Glutamatergic neuron (in vitro differentiated cells): ENCODE results near the gene ADGRL3. TPM values are rescaled to one million over a fixed set of nuclear protein-coding genes. Genes with fewer than 3 reads are reported as not detected.

Source experiments
- DNase-seq: peaks from one replicate; pipeline ENCODE4 v3.0.0; 2022
- H3K27ac Mint-ChIP-seq: one replicate; pipeline ENCODE4 v1.8.0; 2020; ENCODE audit warnings: mild to moderate bottlenecking, mixed read lengths, inconsistent platforms; ENCODE audit not compliant: unreplicated experiment
- H3K27me3 Mint-ChIP-seq: one replicate; pipeline ENCODE4 v1.8.0; 2020; ENCODE audit warnings: mild to moderate bottlenecking, moderate library complexity, mixed read lengths, inconsistent platforms; ENCODE audit not compliant: unreplicated experiment
- H3K36me3 Mint-ChIP-seq: one replicate; pipeline ENCODE4 v1.8.0; 2020; ENCODE audit warnings: mild to moderate bottlenecking, mixed read lengths, inconsistent platforms; ENCODE audit not compliant: unreplicated experiment
- H3K4me1 Mint-ChIP-seq: one replicate; pipeline ENCODE4 v1.8.0; 2020; ENCODE audit warnings: mild to moderate bottlenecking, low read depth, mixed read lengths, inconsistent platforms; ENCODE audit not compliant: unreplicated experiment
- H3K4me3 Mint-ChIP-seq: one replicate; pipeline ENCODE4 v1.8.0; 2020; ENCODE audit warnings: mild to moderate bottlenecking, mixed read lengths, inconsistent platforms; ENCODE audit not compliant: unreplicated experiment
- H3K9me3 Mint-ChIP-seq: one replicate; pipeline ENCODE4 v1.8.0; 2020; ENCODE audit warnings: mild to moderate bottlenecking, moderate library complexity, mixed read lengths, inconsistent platforms; ENCODE audit not compliant: unreplicated experiment
- CTCF ChIP-seq: fragments of 200-600 bp; sonication (generic); IDR thresholded peaks from one replicate; pipeline ENCODE4 v1.5.0; 2021; ENCODE audit not compliant: partially characterized antibody, unreplicated experiment
- total RNA-seq: library from RNA; stranded (reverse); fragmentation: NEBNext Ultra II Directional; extraction: Animal tissue kit (Norgen Biotek cat#: 25700); gene quantifications from one replicate; pipeline ENCODE4 v1.2.1, GENCODE V29; 2021; ENCODE audit not compliant: unreplicated experiment

ADGRL3 gene
- total RNA-seq, 1 donor from 2014 or later = 193 TPM

- Mint-ChIP-seq H3K36me3 (peaks cover 5% of the 10 kb centered on the region), H3K27ac (no peak overlapping the region), H3K9me3 (peaks cover 2% of the 10 kb centered on the region), H3K4me3 (no peak overlapping the region), H3K4me1 (peaks cover 5% of the 10 kb centered on the region), H3K27me3 (no peaks in the 10 kb centered on the region)
- DNase-seq = no peak
- TF ChIP-seq CTCF = no peak
Observed at GRCh38 chr4:61583696-61584095, 383.6 kb downstream of the ADGRL3 start.

- Mint-ChIP-seq H3K27ac (no peak overlapping the region), H3K4me1 (peaks cover 2% of the 10 kb centered on the region), H3K4me3 (no peak overlapping the region), H3K27me3 (no peaks in the 10 kb centered on the region), H3K9me3 (peaks cover 1% of the 10 kb centered on the region), H3K36me3 (no peaks in the 10 kb centered on the region)
- DNase-seq = no peak
- no peak for TF ChIP-seq CTCF
Observed at GRCh38 chr4:61588621-61589402, 388.7 kb downstream of the ADGRL3 start.

- Mint-ChIP-seq H3K4me3 (no peak overlapping the region), H3K36me3 (no peaks in the 10 kb centered on the region), H3K4me1 (peaks cover 2% of the 10 kb centered on the region), H3K27ac (no peak overlapping the region), H3K9me3 (peaks cover 3% of the 10 kb centered on the region), H3K27me3 (no peaks in the 10 kb centered on the region)
- TF ChIP-seq CTCF = peak; percentile 31
- no peak for DNase-seq
Observed at GRCh38 chr4:61590881-61591280, 390.8 kb downstream of the ADGRL3 start.

GRCh38 chr4:61596606-61597340 is 396.6 kb downstream of the ADGRL3 start:
- no peak for DNase-seq
- no peak overlapping the region for H3K4me3 Mint-ChIP-seq
- no peaks in the 10 kb centered on the region for H3K27me3 Mint-ChIP-seq
- no peak for TF ChIP-seq CTCF
- peaks cover 2% of the 10 kb centered on the region for H3K9me3 Mint-ChIP-seq
- H3K36me3 Mint-ChIP-seq = no peaks in the 10 kb centered on the region
- H3K27ac Mint-ChIP-seq = no peak overlapping the region
- no peaks in the 10 kb centered on the region for H3K4me1 Mint-ChIP-seq

GRCh38 chr4:61603086-61603485 is 403.0 kb downstream of the ADGRL3 start:
- no peak for TF ChIP-seq CTCF
- Mint-ChIP-seq H3K4me3 (no peak overlapping the region), H3K36me3 (no peaks in the 10 kb centered on the region), H3K27me3 (peaks cover 7% of the 10 kb centered on the region), H3K4me1 (peaks cover 15% of the 10 kb centered on the region), H3K9me3 (peaks cover 7% of the 10 kb centered on the region), H3K27ac (peak overlapping the region; percentile 95)
- DNase-seq = no peak
